ENCODE measurements around the gene ING1.

DNA sequence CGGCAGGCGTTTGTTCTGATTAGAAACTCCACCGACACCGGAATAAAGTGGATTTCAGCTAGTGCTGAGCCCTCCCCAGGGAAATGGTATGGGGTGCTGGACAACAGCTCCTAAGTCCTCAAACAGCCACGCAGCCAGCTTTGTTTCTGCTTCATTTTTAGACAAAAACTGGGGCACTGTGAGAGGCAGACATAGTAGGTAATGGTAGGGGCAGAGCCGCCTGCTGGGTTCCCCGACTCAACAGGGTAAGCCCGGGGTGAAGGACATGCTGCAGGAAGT, 47.3 kb upstream of the ING1 start:
- no peak for TF ChIP-seq CTCF (IDR thresholded peaks at IDR 0.05; ENCODE audit: low read depth, low read length)
- no peak for TF ChIP-seq EZH2phosphoT487 (IDR thresholded peaks at IDR 0.05; ENCODE audit: low read depth)

Measured in OCI-LY3 (cell line).